ENCODE results near the gene MRPL32.

Gene MRPL32

DNA sequence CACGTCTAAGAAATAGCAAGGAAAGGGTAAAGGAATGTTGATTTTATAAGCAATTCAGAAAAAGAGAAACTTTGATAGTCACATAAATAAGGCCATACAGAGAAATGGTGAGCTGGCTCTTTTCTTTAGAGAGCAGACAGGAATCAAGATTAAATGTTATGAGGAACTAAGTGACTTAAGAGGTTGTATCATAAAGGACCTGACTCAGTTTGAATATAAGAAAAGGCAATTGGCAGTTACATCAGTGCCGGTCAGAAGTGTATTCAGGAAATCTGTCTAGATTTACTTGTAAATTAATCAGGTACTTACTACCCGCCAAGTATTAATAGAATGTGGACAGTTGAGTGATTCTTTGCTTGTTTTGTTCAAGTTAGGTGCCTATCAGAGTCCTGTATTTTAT, 2.1 kb downstream of the MRPL32 start:
- peaks cover 37% of the 10 kb centered on the region for H3K4me1 ChIP-seq (ENCODE audit: insufficient read depth, low read length, severe bottlenecking)
- peaks cover 48% of the 10 kb centered on the region for H3K36me3 ChIP-seq (ENCODE audit: insufficient read depth, low read length)
- no peaks in the 10 kb centered on the region for H3K9me2 ChIP-seq (ENCODE audit: low read depth, low read length)
- H4K20me1 ChIP-seq (ENCODE audit: insufficient read depth, low read length), result no peaks in the 10 kb centered on the region
- no peaks in the 10 kb centered on the region for H3F3A ChIP-seq (ENCODE audit: insufficient read depth, low read length)
- H3K9me3 ChIP-seq (ENCODE audit: low read length), result no peaks in the 10 kb centered on the region
- H3K27me3 ChIP-seq (ENCODE audit: insufficient read depth, low read length), result no peaks in the 10 kb centered on the region
- no peak overlapping the region for H2AFZ ChIP-seq (ENCODE audit: low read length)
- no peak for TF ChIP-seq CTCF (IDR thresholded peaks at IDR 0.05; ENCODE audit: low read length)
- no peak for TF ChIP-seq EZH2 (IDR thresholded peaks at IDR 0.05; ENCODE audit: borderline replicate concordance, low read length)
- no peak overlapping the region for H3K9ac ChIP-seq (ENCODE audit: low read length)
- no peak overlapping the region for H3K27ac ChIP-seq (ENCODE audit: low read depth, low read length, poor library complexity, severe bottlenecking)
- H3K4me3 ChIP-seq (ENCODE audit: low read depth, low read length, poor library complexity, severe bottlenecking), result no peak overlapping the region
- peaks cover 48% of the 10 kb centered on the region for H3K79me2 ChIP-seq (ENCODE audit: insufficient read depth, low read length)
- no peak overlapping the region for H3K4me2 ChIP-seq (ENCODE audit: low read length)

- H3K27me3 ChIP-seq (ENCODE audit: insufficient read depth, low read length), result no peaks in the 10 kb centered on the region
- H3K36me3 ChIP-seq (ENCODE audit: insufficient read depth, low read length), result peaks cover 56% of the 10 kb centered on the region
- H3K9me2 ChIP-seq (ENCODE audit: low read depth, low read length), result no peaks in the 10 kb centered on the region
- no peak overlapping the region for H2AFZ ChIP-seq (ENCODE audit: low read length)
- H3K27ac ChIP-seq (ENCODE audit: low read depth, low read length, poor library complexity, severe bottlenecking), result no peak overlapping the region
- peaks cover 21% of the 10 kb centered on the region for H3K4me1 ChIP-seq (ENCODE audit: insufficient read depth, low read length, severe bottlenecking)
- H3K9ac ChIP-seq (ENCODE audit: low read length), result no peak overlapping the region
- H3F3A ChIP-seq (ENCODE audit: insufficient read depth, low read length), result no peaks in the 10 kb centered on the region
- H3K79me2 ChIP-seq (ENCODE audit: insufficient read depth, low read length), result peaks cover 32% of the 10 kb centered on the region
- no peaks in the 10 kb centered on the region for H3K9me3 ChIP-seq (ENCODE audit: low read length)
- no peaks in the 10 kb centered on the region for H4K20me1 ChIP-seq (ENCODE audit: insufficient read depth, low read length)
- TF ChIP-seq EZH2 (IDR thresholded peaks at IDR 0.05; ENCODE audit: borderline replicate concordance, low read length), result no peak
- TF ChIP-seq CTCF (IDR thresholded peaks at IDR 0.05; ENCODE audit: low read length), result no peak
- H3K4me3 ChIP-seq (ENCODE audit: low read depth, low read length, poor library complexity, severe bottlenecking), result no peak overlapping the region
- no peak overlapping the region for H3K4me2 ChIP-seq (ENCODE audit: low read length)
These were observed 3.7 kb downstream of the MRPL32 start for GRCh38 chr7:42935861-42936260.

GRCh38 chr7:42939457-42940240, 7.5 kb downstream of the MRPL32 start:
- Histone ChIP-seq H3K79me2 (ENCODE audit: insufficient read depth, low read length) (0 out of 2 replicates have a peak, but pooled peaks cover 1% of the 10 kb centered on the region), H3K4me1 (ENCODE audit: insufficient read depth, low read length, severe bottlenecking) (peaks cover under 1% of the 10 kb centered on the region), H3K9me2 (ENCODE audit: low read depth, low read length) (no peaks in the 10 kb centered on the region), H3K36me3 (ENCODE audit: insufficient read depth, low read length) (peaks cover 52% of the 10 kb centered on the region), H3K4me2 (ENCODE audit: low read length) (no peak overlapping the region), H2AFZ (ENCODE audit: low read length) (no peak overlapping the region), H3K27ac (ENCODE audit: low read depth, low read length, poor library complexity, severe bottlenecking) (no peak overlapping the region), H3K27me3 (ENCODE audit: insufficient read depth, low read length) (no peaks in the 10 kb centered on the region), H3K9ac (ENCODE audit: low read length) (no peak overlapping the region), H4K20me1 (ENCODE audit: insufficient read depth, low read length) (no peaks in the 10 kb centered on the region), H3K9me3 (ENCODE audit: low read length) (no peaks in the 10 kb centered on the region), H3F3A (ENCODE audit: insufficient read depth, low read length) (no peaks in the 10 kb centered on the region), H3K4me3 (ENCODE audit: low read depth, low read length, poor library complexity, severe bottlenecking) (no peak overlapping the region)
- TF ChIP-seq EZH2 (IDR thresholded peaks at IDR 0.05; ENCODE audit: borderline replicate concordance, low read length) (no peak), CTCF (IDR thresholded peaks at IDR 0.05; ENCODE audit: low read length) (no peak)
